BLaER1 (cell line): Measurements from ENCODE around the gene MTMR3.

ENCODE experiments used
- H3K27ac ChIP-seq: shearing (Covaris generic); formaldehyde crosslinking; 2 replicates; pipeline ENCODE4 v1.8.1; 2022
- H3K27me3 ChIP-seq: shearing (Covaris generic); formaldehyde crosslinking; 2 replicates; pipeline ENCODE4 v1.8.1; 2022
- H3K36me3 ChIP-seq: shearing (Covaris generic); formaldehyde crosslinking; 2 replicates; pipeline ENCODE4 v1.8.1; 2022
- H3K4me1 ChIP-seq: shearing (Covaris generic); formaldehyde crosslinking; 2 replicates; pipeline ENCODE4 v1.8.1; 2022
- H3K4me2 ChIP-seq: shearing (Covaris generic); formaldehyde crosslinking; 2 replicates; pipeline ENCODE4 v1.8.1; 2022
- H3K4me3 ChIP-seq: shearing (Covaris generic); formaldehyde crosslinking; 2 replicates; pipeline ENCODE4 v1.8.1; 2022
- H3K9ac ChIP-seq: shearing (Covaris generic); formaldehyde crosslinking; 2 replicates; pipeline ENCODE4 v1.8.1; 2022
- H3K9me3 ChIP-seq: shearing (Covaris generic); formaldehyde crosslinking; 2 replicates; pipeline ENCODE4 v1.8.1; 2022
- H4K20me1 ChIP-seq: shearing (Covaris generic); formaldehyde crosslinking; 2 replicates; pipeline ENCODE4 v1.8.1; 2022
- Cebpa-rat ChIP-seq: shearing (Covaris generic); IDR thresholded peaks from 2 replicates; pipeline ENCODE4 v1.8.1; 2022

MTMR3 gene

GRCh38 chr22:29934596-29934995 is 51.6 kb downstream of the MTMR3 start:
- no peak for TF ChIP-seq Cebpa-rat
- no peaks in the 10 kb centered on the region for H3K27me3 ChIP-seq
- no peak overlapping the region for H3K4me2 ChIP-seq
- H3K36me3 ChIP-seq = peaks cover 3% of the 10 kb centered on the region
- no peaks in the 10 kb centered on the region for H3K4me1 ChIP-seq
- H4K20me1 ChIP-seq = peaks cover 83% of the 10 kb centered on the region
- no peak overlapping the region for H3K4me3 ChIP-seq
- no peak overlapping the region for H3K27ac ChIP-seq
- no peak overlapping the region for H3K9ac ChIP-seq
- peaks cover 20% of the 10 kb centered on the region for H3K9me3 ChIP-seq

GRCh38 chr22:29936186-29936585 is 53.2 kb downstream of the MTMR3 start:
- no peaks in the 10 kb centered on the region for H3K27me3 ChIP-seq
- peaks cover 36% of the 10 kb centered on the region for H3K9me3 ChIP-seq
- H3K27ac ChIP-seq = no peak overlapping the region
- H3K4me3 ChIP-seq = no peak overlapping the region
- H3K4me1 ChIP-seq = no peaks in the 10 kb centered on the region
- H3K4me2 ChIP-seq = no peak overlapping the region
- no peak overlapping the region for H3K9ac ChIP-seq
- H4K20me1 ChIP-seq = peaks cover 67% of the 10 kb centered on the region
- TF ChIP-seq Cebpa-rat = no peak
- peaks cover 12% of the 10 kb centered on the region for H3K36me3 ChIP-seq

DNA sequence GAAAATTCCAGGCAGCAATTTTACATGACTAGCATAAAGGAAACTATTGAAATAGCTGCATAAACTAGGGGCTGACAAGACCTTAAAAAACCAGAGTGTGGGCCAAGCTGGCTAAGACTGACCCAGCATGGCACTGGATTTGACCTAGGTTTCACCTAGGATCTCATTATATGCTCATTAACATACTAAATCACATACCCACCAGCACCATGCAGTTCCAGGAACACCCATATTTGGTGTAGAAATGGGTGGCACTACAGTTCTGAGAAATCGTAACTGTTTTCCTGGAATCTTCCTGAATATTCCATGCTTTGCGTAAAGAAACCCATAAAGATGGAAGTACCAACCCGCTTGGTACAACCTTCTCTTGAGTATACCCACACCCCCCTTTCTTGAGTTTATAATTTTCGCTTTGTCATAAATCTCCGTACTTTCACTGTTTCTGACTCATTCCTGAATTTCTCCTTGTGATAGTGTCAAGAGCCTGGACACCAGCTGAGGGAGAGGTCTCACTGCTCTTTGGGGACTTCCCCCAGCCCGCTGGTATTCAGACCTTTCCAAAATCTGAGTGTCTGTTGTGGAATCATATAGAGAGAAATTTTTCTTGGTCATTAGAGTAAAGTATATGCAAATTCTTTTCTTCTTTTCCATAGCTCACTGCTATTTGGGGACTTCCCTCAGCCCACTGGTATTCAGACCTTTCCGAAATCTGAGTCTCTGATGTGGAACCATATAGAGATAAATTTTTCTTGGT is 55.1 kb downstream of the MTMR3 start:
- no peak overlapping the region for H3K4me2 ChIP-seq
- H3K36me3 ChIP-seq = peaks cover 18% of the 10 kb centered on the region
- no peaks in the 10 kb centered on the region for H3K4me1 ChIP-seq

GRCh38 chr22:29940526-29940925 is 57.6 kb downstream of the MTMR3 start:
- H3K9me3 ChIP-seq = peaks cover 54% of the 10 kb centered on the region
- H4K20me1 ChIP-seq = peaks cover 44% of the 10 kb centered on the region
- no peak for TF ChIP-seq Cebpa-rat
- no peak overlapping the region for H3K27ac ChIP-seq
- H3K4me2 ChIP-seq = no peak overlapping the region
- no peaks in the 10 kb centered on the region for H3K27me3 ChIP-seq
- H3K36me3 ChIP-seq = peaks cover 18% of the 10 kb centered on the region
- H3K4me1 ChIP-seq = no peaks in the 10 kb centered on the region
- H3K4me3 ChIP-seq = no peak overlapping the region
- H3K9ac ChIP-seq = no peak overlapping the region

More for the DNA sequence above, 55.1 kb downstream of the MTMR3 start:
- peaks cover 48% of the 10 kb centered on the region for H4K20me1 ChIP-seq
- no peak overlapping the region for H3K27ac ChIP-seq
- no peak for TF ChIP-seq Cebpa-rat
- H3K9me3 ChIP-seq = peaks cover 54% of the 10 kb centered on the region
- H3K9ac ChIP-seq = no peak overlapping the region
- no peak overlapping the region for H3K4me3 ChIP-seq
- no peaks in the 10 kb centered on the region for H3K27me3 ChIP-seq

DNA sequence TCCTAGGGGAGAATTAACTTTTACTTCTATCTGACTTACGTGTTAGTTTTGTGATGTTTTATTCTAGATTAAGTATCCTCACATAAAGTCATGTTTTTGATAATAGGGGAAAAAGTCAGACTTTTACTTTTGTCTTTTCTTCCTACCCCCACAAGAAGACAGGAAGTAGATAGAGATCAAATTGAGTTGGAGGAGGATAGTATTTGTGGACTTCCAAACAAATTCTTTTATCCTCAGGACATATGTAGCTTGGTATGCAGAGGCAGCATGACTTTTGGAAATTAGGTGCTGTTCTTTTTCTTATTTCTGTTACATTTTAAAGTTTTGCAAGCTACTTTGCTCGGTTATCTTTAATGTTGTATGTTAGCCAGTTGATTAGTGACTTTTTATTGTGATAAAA is 61.4 kb downstream of the MTMR3 start:
- Histone ChIP-seq H3K9me3 (peaks cover 37% of the 10 kb centered on the region), H3K9ac (no peak overlapping the region)

GRCh38 chr22:29945435-29945834 is 62.5 kb downstream of the MTMR3 start:
- peaks cover 68% of the 10 kb centered on the region for H4K20me1 ChIP-seq
- H3K4me1 ChIP-seq = no peaks in the 10 kb centered on the region
- H3K9me3 ChIP-seq = peaks cover 26% of the 10 kb centered on the region
- no peaks in the 10 kb centered on the region for H3K27me3 ChIP-seq
- H3K36me3 ChIP-seq = peaks cover 7% of the 10 kb centered on the region; the same call in 1 of the 2 replicates
- no peak overlapping the region for H3K9ac ChIP-seq
- TF ChIP-seq Cebpa-rat = no peak
- H3K4me3 ChIP-seq = no peak overlapping the region
- H3K27ac ChIP-seq = no peak overlapping the region
- H3K4me2 ChIP-seq = no peak overlapping the region

More for the DNA sequence above, 61.4 kb downstream of the MTMR3 start:
- no peak for TF ChIP-seq Cebpa-rat
- Histone ChIP-seq H3K4me1 (no peaks in the 10 kb centered on the region), H4K20me1 (peaks cover 57% of the 10 kb centered on the region), H3K36me3 (peaks cover 18% of the 10 kb centered on the region), H3K4me3 (no peak overlapping the region), H3K27ac (no peak overlapping the region), H3K27me3 (no peaks in the 10 kb centered on the region), H3K4me2 (no peak overlapping the region)

DNA sequence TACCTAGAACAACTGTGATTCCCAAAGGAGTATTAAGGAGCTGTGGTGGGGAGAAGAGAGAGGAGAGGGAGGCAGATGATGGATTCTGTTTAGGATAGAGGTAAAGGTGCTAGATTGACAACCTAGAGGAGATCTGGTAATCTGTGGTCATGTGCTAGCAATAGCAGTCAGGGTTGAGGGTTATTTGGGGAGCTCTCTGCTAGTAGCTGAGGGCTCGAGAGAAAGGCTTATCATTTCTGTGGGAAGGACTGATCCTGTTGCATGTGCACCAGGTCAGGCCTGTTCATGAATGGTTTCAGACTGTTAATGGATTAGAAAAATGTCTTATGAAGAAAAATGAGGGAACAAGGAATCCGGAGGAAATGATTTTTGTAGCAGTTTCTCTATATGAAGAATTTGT is 63.2 kb downstream of the MTMR3 start:
- no peak overlapping the region for H3K27ac ChIP-seq
- H3K36me3 ChIP-seq = peaks cover 6% of the 10 kb centered on the region; the same call in 1 of the 2 replicates
- H3K27me3 ChIP-seq = no peaks in the 10 kb centered on the region
- H3K4me1 ChIP-seq = no peaks in the 10 kb centered on the region
- H4K20me1 ChIP-seq = peaks cover 75% of the 10 kb centered on the region
- H3K9me3 ChIP-seq = peaks cover 18% of the 10 kb centered on the region
- no peak for TF ChIP-seq Cebpa-rat
- no peak overlapping the region for H3K4me3 ChIP-seq
- H3K9ac ChIP-seq = no peak overlapping the region
- H3K4me2 ChIP-seq = no peak overlapping the region

GRCh38 chr22:29947410-29948384 is 64.7 kb downstream of the MTMR3 start:
- no peak for TF ChIP-seq Cebpa-rat
- Histone ChIP-seq H3K4me2 (no peak overlapping the region), H3K27me3 (no peaks in the 10 kb centered on the region), H4K20me1 (peaks cover 90% of the 10 kb centered on the region), H3K9me3 (peaks cover 3% of the 10 kb centered on the region; the same call in 1 of the 2 replicates), H3K4me3 (no peak overlapping the region), H3K4me1 (no peaks in the 10 kb centered on the region), H3K27ac (no peak overlapping the region), H3K36me3 (no peaks in the 10 kb centered on the region), H3K9ac (no peak overlapping the region)

- peaks cover 97% of the 10 kb centered on the region for H4K20me1 ChIP-seq
- no peaks in the 10 kb centered on the region for H3K4me1 ChIP-seq
- H3K27me3 ChIP-seq = no peaks in the 10 kb centered on the region
- H3K9me3 ChIP-seq = no peaks in the 10 kb centered on the region
- no peak overlapping the region for H3K27ac ChIP-seq
- H3K9ac ChIP-seq = no peak overlapping the region
- H3K4me3 ChIP-seq = no peak overlapping the region
- no peak for TF ChIP-seq Cebpa-rat
- H3K4me2 ChIP-seq = no peak overlapping the region
- H3K36me3 ChIP-seq = no peaks in the 10 kb centered on the region
Measured at GRCh38 chr22:29948385-29948769, 65.4 kb downstream of the MTMR3 start.

GRCh38 chr22:29949872-29950271 is 66.9 kb downstream of the MTMR3 start:
- Histone ChIP-seq H3K4me1 (no peaks in the 10 kb centered on the region), H3K4me3 (no peak overlapping the region), H3K9me3 (no peaks in the 10 kb centered on the region), H3K27me3 (no peaks in the 10 kb centered on the region), H3K27ac (no peak overlapping the region), H3K4me2 (no peak overlapping the region), H3K36me3 (no peaks in the 10 kb centered on the region), H3K9ac (no peak overlapping the region), H4K20me1 (peaks cover 100% of the 10 kb centered on the region)
- no peak for TF ChIP-seq Cebpa-rat
